BLaER1 treated with 17β-estradiol and CSF1 and Interleukin-3, amounts not matched to agents 10 nM and 100 nM (cell line): ENCODE results near the gene THAP7.
"Not testable (repeated sequence)": the region's sequence is repeated elsewhere in the genome, so short reads cannot be mapped to it uniquely, and the experiment has no call there.

Experiments used
- H3K27ac ChIP-seq, 11 experiments: shearing (Covaris generic); formaldehyde crosslinking; 2 replicates each; pipeline ENCODE4 v1.8.1; 2022
- H3K27me3 ChIP-seq, 11 experiments: shearing (Covaris generic); formaldehyde crosslinking; 2 replicates each; pipeline ENCODE4 v1.8.1; 2022
- H3K36me3 ChIP-seq, 11 experiments: shearing (Covaris generic); formaldehyde crosslinking; 2 replicates each; pipeline ENCODE4 v1.8.1; 2022
- H3K4me1 ChIP-seq, 10 experiments: shearing (Covaris generic); formaldehyde crosslinking; 2 replicates each; pipeline ENCODE4 v1.8.1; 2022
- H3K4me2 ChIP-seq, 11 experiments: shearing (Covaris generic); formaldehyde crosslinking; 2 replicates each; pipeline ENCODE4 v1.8.1; 2022
- H3K4me3 ChIP-seq, 10 experiments: shearing (Covaris generic); formaldehyde crosslinking; 2 replicates each; pipeline ENCODE4 v1.8.1; 2022
- H3K9ac ChIP-seq, 11 experiments: shearing (Covaris generic); formaldehyde crosslinking; 2 replicates each; pipeline ENCODE4 v1.8.1; 2022
- H3K9me3 ChIP-seq, 11 experiments: shearing (Covaris generic); formaldehyde crosslinking; replicated peaks in 1 of 11; 2 replicates each; pipeline ENCODE4 v1.8.1; 2022
- H4K20me1 ChIP-seq, 11 experiments: shearing (Covaris generic); formaldehyde crosslinking; 2 replicates each; pipeline ENCODE4 v1.8.1; 2022
- Cebpa-rat ChIP-seq, 11 experiments: shearing (Covaris generic); IDR thresholded peaks; 2 replicates each; pipeline ENCODE4 v1.8.1; 2022

Gene THAP7

GRCh38 chr22:21001601-21002325, at the start of gene THAP7:
Gene THAP7, minus strand, starts transcription at chr22:21002118. Its CDS starts 207 bp downstream, at chr22:21001911.
- Histone ChIP-seq H3K4me3 (peak within 1 kb of the TSS; percentile 62 to 82 (median 77)), H3K9ac (peak within 1 kb of the TSS; percentile 89 to 98 (median 95)), H4K20me1 (peaks cover 0 to 46% (median 41%) of the 10 kb centered on the region in 11 experiments; a peak in 17 of 22 replicates), H3K4me1 (peaks cover 33 to 43% (median 37%) of the 10 kb centered on the region in 10 experiments), H3K9me3 (no peaks in the 10 kb centered on the region), H3K27ac (peak within 1 kb of the TSS; percentile 92 to 98 (median 96)), H3K4me2 (peak within 1 kb of the TSS; percentile 96 to 100 (median 99)), H3K36me3 (peaks cover 29 to 41% (median 38%) of the 10 kb centered on the region in 11 experiments; a peak in 21 of 22 replicates), H3K27me3 (no peaks in the 10 kb centered on the region)
- no peak for TF ChIP-seq Cebpa-rat (IDR thresholded peaks at IDR 0.05)

GRCh38 chr22:21051145-21051830, 49.4 kb upstream of the THAP7 start:
- no peaks in the 10 kb centered on the region for H3K27me3 ChIP-seq
- no peak overlapping the region for H3K4me3 ChIP-seq
- H4K20me1 ChIP-seq, result 0 out of 22 replicates have a peak, but pooled peaks cover 0 to 2% (median 0%) of the 10 kb centered on the region in 11 experiments
- TF ChIP-seq Cebpa-rat (IDR thresholded peaks at IDR 0.05), result no peak
- no peaks in the 10 kb centered on the region for H3K9me3 ChIP-seq
- peak overlapping the region in 8 of 11 experiments; percentile 17 to 46 (median 31); a peak in 12 of 22 replicates for H3K4me2 ChIP-seq
- no peaks in the 10 kb centered on the region for H3K36me3 ChIP-seq
- 0 out of 22 replicates have a peak overlapping the region, but pooled peaks of 1 of the 11 experiments have one; percentile 7 for H3K27ac ChIP-seq
- H3K4me1 ChIP-seq, result peaks cover 15 to 54% (median 41%) of the 10 kb centered on the region in 10 experiments
- no peak overlapping the region for H3K9ac ChIP-seq

GRCh38 chr22:21048965-21049364, 47.0 kb upstream of the THAP7 start:
- H3K36me3 ChIP-seq, H3K4me3 ChIP-seq, H4K20me1 ChIP-seq, H3K27ac ChIP-seq, H3K9me3 ChIP-seq, H3K9ac ChIP-seq, H3K27me3 ChIP-seq, H3K4me2 ChIP-seq: not testable (repeated sequence)
- H3K4me1 ChIP-seq, result peaks cover 20 to 54% (median 40%) of the 10 kb centered on the region in 10 experiments

- not testable (repeated sequence) for H3K9ac ChIP-seq, H4K20me1 ChIP-seq, H3K9me3 ChIP-seq, H3K27ac ChIP-seq, H3K27me3 ChIP-seq, H3K4me3 ChIP-seq, H3K4me2 ChIP-seq, H3K36me3 ChIP-seq
- peaks cover 26 to 55% (median 41%) of the 10 kb centered on the region in 10 experiments for H3K4me1 ChIP-seq
These were observed 46.5 kb upstream of the THAP7 start for GRCh38 chr22:21048448-21048847.

GRCh38 chr22:21047730-21048129, 45.8 kb upstream of the THAP7 start:
- H3K9ac ChIP-seq, result no peak overlapping the region
- H3K27ac ChIP-seq, result no peak overlapping the region
- no peaks in the 10 kb centered on the region for H3K36me3 ChIP-seq
- no peak overlapping the region for H3K4me2 ChIP-seq
- no peaks in the 10 kb centered on the region for H3K9me3 ChIP-seq
- TF ChIP-seq Cebpa-rat (IDR thresholded peaks at IDR 0.05), result no peak
- no peak overlapping the region for H3K4me3 ChIP-seq
- H4K20me1 ChIP-seq, result peaks cover 0 to 7% (median 0%) of the 10 kb centered on the region in 11 experiments; a peak in 3 of 22 replicates
- no peaks in the 10 kb centered on the region for H3K27me3 ChIP-seq
- H3K4me1 ChIP-seq, result peaks cover 32 to 55% (median 42%) of the 10 kb centered on the region in 10 experiments

GRCh38 chr22:21047035-21047661, 45.2 kb upstream of the THAP7 start:
- no peak for TF ChIP-seq Cebpa-rat (IDR thresholded peaks at IDR 0.05)
- Histone ChIP-seq H3K9me3 (no peaks in the 10 kb centered on the region), H3K27ac (no peak overlapping the region), H3K27me3 (no peaks in the 10 kb centered on the region), H3K4me3 (no peak overlapping the region), H3K4me2 (no peak overlapping the region), H3K4me1 (peaks cover 32 to 49% (median 42%) of the 10 kb centered on the region in 10 experiments), H3K36me3 (no peaks in the 10 kb centered on the region), H4K20me1 (peaks cover 0 to 7% (median 0%) of the 10 kb centered on the region in 11 experiments; a peak in 3 of 22 replicates), H3K9ac (no peak overlapping the region)

- H3K27ac ChIP-seq, result peak within 1 kb of the TSS in 10 of 11 experiments; percentile 15 to 78 (median 64); a peak in 17 of 22 replicates
- peaks cover 0 to 5% (median 0%) of the 10 kb centered on the region in 11 experiments; a peak in 3 of 22 replicates for H4K20me1 ChIP-seq
- no peak for TF ChIP-seq Cebpa-rat (IDR thresholded peaks at IDR 0.05)
- H3K4me1 ChIP-seq, result peaks cover 25 to 35% (median 33%) of the 10 kb centered on the region in 10 experiments
- H3K27me3 ChIP-seq, result no peaks in the 10 kb centered on the region
- no peaks in the 10 kb centered on the region for H3K9me3 ChIP-seq
- H3K4me3 ChIP-seq, result peak within 1 kb of the TSS; percentile 15 to 62 (median 48); a peak in 18 of 20 replicates
- no peaks in the 10 kb centered on the region for H3K36me3 ChIP-seq
- peak within 1 kb of the TSS; percentile 87 to 99 (median 93) for H3K4me2 ChIP-seq
- H3K9ac ChIP-seq, result peak within 1 kb of the TSS in 10 of 11 experiments; percentile 32 to 73 (median 52); a peak in 18 of 22 replicates
These were observed 43.8 kb upstream of the THAP7 start, which contains the start of gene LRRC74B for GRCh38 chr22:21045585-21046294. Gene LRRC74B, plus strand, starts transcription at chr22:21045946. Its CDS starts 41 bp downstream, at chr22:21045987.

GRCh38 chr22:21044931-21045584, 43.1 kb upstream of the THAP7 start:
- TF ChIP-seq Cebpa-rat (IDR thresholded peaks at IDR 0.05), result no peak
- H3K9me3 ChIP-seq, result no peaks in the 10 kb centered on the region
- H3K4me2 ChIP-seq, result peak overlapping the region; percentile 87 to 99 (median 93)
- peak overlapping the region in 9 of 10 experiments; percentile 39 to 62 (median 50); a peak in 18 of 20 replicates for H3K4me3 ChIP-seq
- no peaks in the 10 kb centered on the region for H3K36me3 ChIP-seq
- H3K27ac ChIP-seq, result peak overlapping the region in 10 of 11 experiments; percentile 15 to 78 (median 64); a peak in 17 of 22 replicates
- no peaks in the 10 kb centered on the region for H3K27me3 ChIP-seq
- H3K9ac ChIP-seq, result peak overlapping the region in 10 of 11 experiments; percentile 32 to 73 (median 52); a peak in 17 of 22 replicates
- peaks cover 0 to 5% (median 0%) of the 10 kb centered on the region in 11 experiments; a peak in 3 of 22 replicates for H4K20me1 ChIP-seq
- H3K4me1 ChIP-seq, result peaks cover 24 to 35% (median 33%) of the 10 kb centered on the region in 10 experiments
